Measurements from ENCODE around the gene RNF224.

- TF ChIP-seq TAF1 (IDR thresholded peaks at IDR 0.05; ENCODE audit: low read depth, low read length) (no peak), POLR2AphosphoS5 (IDR thresholded peaks at IDR 0.05; ENCODE audit: low read depth, low read length) (no peak), POLR2A (IDR thresholded peaks at IDR 0.05; ENCODE audit: low read depth, low read length) (no peak), SPI1 (IDR thresholded peaks at IDR 0.05; ENCODE audit: low read depth, low read length) (no peak)
These were observed 8.5 kb upstream of the RNF224 start for GRCh38 chr9:137218754-137219271.
